H54 (cell line): ENCODE results near the gene PTPRCAP.

Experiments
- DNase-seq: peaks from one replicate; pipeline ENCODE4 v3.0.0; 2011; ENCODE audit warnings: low spot score, mixed read lengths; ENCODE audit not compliant: insufficient read length
- FAIRE-seq: peaks from 3 replicates; lab custom pipeline; 2011; peaks lifted over from hg19 to GRCh38; lab: Jason Lieb, UNC
- POLR2A ChIP-seq: IDR thresholded peaks from 2 replicates; pipeline ENCODE4 v1.6.1; 2011; ENCODE audit warnings: low read depth, mild to moderate bottlenecking, low read length

PTPRCAP gene

DNA sequence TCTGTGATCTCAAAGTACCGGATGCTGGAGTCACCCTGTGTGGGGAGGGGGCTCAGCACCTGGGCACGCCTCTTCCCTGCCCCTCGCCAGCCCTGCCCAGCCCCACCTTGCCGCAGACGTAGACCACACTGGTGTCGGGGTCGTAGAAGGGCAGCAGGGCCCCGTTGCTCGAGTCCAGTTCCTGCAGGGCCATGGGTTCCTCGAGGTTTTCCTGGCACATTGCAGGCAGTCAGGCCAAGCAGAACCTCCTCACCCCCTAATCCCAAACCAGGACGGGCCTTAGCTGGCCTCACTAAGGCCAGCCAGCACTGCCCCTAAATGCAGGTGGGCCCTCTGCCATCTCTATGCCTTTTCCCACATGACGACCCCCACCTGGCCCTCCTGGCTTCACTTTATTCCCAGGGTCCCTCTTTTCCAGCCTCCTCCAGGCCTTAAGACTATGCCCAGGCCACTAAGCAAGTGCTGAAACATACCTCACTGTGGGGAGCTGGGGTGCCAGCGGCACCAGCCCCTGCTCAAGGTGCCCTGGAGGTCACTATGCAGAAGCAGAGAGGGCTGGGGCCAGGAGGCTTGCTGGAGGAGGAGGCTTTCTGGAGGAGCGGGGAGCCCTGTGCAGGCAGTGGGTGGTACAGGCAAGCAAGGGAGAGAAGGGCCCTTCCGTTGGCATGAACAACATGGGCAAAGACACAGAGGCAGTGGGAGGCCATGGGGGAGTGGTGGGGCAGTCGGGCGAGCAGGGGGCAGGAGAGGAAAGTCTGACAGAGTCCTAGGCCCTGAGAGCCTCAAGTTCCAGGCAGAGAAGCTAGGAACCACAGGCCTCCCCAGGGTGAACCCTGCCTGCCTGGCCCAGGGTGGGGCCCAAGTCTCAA lies 3.0 kb upstream of the PTPRCAP start:
- DNase-seq (no peak), FAIRE-seq (no peak)
- TF ChIP-seq POLR2A = no peak

DNA sequence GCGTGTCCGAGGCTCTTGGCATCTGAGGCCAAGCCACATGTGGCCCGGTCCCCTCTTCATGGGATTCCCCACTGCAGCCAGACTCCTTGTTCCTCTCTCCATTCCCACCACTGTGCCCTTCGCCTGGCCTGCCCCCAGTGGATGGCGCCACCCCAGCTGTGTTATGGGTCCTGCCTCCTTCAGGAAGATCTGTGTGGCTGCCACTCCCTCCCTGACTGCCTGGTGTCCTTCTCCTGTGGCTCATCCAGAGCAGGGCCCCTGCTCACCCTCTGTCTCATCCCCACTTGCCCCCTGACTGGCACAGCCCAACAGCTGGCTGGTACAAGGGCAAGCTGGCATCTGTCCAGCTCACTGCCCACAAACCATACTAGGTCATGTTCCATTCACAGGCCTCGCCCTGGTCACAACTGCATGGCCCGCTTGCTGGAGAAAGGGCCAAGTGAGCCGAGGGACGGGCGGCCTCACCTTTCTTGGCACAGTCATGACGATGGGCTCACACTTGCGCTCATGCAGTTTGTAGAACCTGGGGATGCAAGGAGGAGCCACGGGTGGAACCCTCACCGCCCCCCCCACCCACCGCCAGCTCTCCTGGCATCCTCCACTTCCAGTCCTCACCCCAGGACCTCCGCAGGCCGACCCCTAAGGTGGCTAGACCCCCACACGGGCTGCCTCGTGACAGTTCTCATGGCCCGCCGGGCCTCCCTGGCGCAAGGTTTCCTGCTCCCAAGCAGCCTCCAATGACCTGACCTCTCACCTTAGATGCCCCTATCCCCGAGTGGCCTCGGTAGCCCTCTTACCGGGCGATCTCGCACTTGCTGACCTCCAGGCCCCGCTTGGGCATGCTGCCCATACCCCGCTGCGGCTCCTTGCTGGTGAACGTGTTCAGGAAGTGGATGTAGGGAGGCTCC lies 2.1 kb upstream of the PTPRCAP start:
- peak; percentile 74 for DNase-seq

DNA sequence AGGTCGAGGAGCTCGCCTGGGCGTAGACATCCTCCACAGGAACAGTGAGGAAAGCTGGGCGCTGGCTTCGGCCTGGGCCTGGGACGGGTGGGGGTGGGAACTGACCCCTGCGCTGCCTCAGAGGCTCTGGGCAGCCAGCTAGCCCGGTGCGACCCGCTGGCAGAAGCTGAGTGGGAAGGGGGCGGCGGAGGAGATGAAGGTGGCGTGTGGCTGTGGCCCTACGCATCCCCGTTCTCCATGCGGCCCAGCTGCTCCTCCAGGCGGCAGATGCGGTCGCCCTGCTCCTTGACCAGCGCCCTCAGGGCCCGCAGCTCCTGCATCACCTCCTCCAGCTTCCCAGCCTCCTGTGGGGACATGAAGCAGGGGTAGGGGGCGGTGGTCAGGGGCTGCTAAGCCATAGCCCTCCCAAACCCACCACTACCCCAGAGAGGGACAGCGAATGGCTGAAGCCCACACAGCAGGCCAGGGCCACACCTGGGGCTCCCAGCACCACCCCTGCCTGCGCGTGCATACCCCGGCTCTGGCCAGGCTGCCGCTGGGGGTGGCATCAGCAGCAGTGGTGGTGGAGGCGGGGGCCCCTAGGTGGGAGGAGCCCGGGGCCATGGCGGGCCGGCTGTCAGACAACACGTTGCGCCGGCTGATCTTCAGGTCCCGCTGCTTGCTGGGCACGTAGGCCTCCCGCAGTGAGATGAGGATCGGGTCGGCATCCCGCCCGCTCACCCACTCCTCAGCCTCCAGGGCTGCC lies 848 bp upstream of the PTPRCAP start:
- no peak for TF ChIP-seq POLR2A
- no peak for DNase-seq
- no peak for FAIRE-seq

More for the DNA sequence above, 2.1 kb upstream of the PTPRCAP start:
- FAIRE-seq = no peak
- TF ChIP-seq POLR2A = no peak

DNA sequence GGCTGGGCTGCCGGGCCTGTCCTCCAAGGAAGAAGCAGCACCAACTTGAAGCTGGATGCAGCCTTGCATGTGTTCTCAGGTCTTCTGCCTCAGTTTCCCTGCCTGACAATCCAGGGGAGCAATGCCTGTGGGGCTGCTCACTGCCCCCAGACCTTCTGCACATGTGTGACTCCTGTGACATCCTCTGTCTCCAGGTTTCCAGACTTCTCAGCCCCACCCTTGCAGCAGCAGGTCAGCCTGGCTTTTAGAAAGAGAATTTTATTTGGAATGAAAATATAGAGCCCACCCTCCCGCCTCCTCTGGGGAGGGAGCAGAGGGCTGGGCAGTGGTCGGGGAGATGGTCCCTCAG lies 301 bp upstream of the PTPRCAP start:
- FAIRE-seq (no peak), DNase-seq (no peak)
- TF ChIP-seq POLR2A = no peak

DNA sequence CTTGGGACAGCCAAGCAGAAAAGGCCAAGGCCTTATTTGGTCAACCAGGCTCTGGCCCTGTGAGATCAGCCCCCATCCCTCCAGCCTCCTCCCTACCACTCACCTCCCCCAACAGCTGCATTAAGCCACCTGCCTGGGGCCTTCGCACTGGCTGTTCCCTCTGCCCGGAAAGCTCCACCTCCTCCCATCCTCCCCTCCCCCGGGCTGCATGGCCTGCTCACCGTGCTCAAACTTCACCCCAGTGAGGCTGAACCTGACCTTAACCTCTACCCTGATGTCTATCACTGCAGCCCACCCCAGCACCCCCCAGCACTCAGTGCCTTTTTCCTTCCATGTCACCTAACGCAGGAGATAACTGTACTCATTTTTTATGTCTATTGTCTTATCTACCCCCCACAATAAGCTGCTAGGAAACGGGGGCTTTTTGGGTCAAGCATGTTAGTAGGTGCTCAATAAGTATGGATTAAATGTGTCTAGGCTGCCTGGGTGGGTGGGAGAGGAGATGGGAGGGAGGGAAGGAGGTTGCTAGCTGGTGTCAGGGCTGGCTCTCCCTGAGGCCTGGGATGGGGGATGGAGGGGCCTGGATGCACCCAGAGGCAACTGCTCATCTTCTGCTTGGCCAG lies 912 bp downstream of the PTPRCAP start:
- FAIRE-seq (no peak), DNase-seq (no peak)
- no peak for TF ChIP-seq POLR2A

DNA sequence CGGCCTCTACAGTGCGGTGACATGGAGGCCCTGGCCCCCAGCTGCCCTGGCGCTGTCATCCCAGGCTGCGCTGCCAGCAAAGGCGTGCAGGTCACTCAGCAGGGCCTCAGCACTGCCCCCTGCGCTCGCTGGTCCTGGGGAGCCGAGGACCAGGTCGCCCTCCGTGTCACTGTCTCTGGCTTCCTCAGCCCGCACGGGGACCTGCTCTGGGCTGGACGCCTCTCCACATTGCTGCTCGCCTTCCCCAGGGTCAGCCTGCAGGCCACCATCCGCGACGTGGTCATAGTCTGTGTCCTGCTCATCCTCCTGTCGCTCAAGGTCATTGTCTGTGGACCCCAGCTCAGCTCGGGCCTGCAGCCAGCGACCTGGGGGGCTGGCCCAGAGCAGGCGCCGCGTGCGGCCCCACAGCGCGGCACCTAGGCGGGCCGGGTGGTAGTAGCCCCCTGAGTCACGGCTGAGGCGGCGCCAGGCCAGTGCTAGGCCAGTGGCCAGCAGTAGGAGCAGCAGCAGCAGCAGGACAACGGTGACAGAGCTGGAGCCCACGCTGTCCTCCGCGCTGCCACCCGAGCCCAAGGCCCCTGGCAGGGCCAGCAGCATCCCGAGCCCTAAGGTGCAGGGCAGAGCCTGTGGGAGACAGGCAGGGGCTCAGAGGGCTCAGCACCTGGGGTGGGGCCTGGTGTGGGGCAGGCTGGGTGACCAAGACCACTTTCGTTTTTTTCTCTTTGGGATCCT lies 1.6 kb downstream of the PTPRCAP start:
- FAIRE-seq = no peak
- DNase-seq = no peak
- TF ChIP-seq POLR2A = peak; percentile 4; the same call in 1 of the 2 replicates

GRCh38 chr11:67435031-67435726 lies 2.3 kb downstream of the PTPRCAP start:
- 0 out of 2 replicates have a peak, but pooled peaks have one; percentile 4 for TF ChIP-seq POLR2A
- DNase-seq (no peak), FAIRE-seq (no peak)

- no peak for TF ChIP-seq POLR2A
- FAIRE-seq = no peak
- DNase-seq = no peak
Observed at GRCh38 chr11:67434395-67434881, 3.0 kb downstream of the PTPRCAP start.

GRCh38 chr11:67433536-67434394 lies 3.7 kb downstream of the PTPRCAP start:
- DNase-seq (no peak), FAIRE-seq (no peak)
- no peak for TF ChIP-seq POLR2A

DNA sequence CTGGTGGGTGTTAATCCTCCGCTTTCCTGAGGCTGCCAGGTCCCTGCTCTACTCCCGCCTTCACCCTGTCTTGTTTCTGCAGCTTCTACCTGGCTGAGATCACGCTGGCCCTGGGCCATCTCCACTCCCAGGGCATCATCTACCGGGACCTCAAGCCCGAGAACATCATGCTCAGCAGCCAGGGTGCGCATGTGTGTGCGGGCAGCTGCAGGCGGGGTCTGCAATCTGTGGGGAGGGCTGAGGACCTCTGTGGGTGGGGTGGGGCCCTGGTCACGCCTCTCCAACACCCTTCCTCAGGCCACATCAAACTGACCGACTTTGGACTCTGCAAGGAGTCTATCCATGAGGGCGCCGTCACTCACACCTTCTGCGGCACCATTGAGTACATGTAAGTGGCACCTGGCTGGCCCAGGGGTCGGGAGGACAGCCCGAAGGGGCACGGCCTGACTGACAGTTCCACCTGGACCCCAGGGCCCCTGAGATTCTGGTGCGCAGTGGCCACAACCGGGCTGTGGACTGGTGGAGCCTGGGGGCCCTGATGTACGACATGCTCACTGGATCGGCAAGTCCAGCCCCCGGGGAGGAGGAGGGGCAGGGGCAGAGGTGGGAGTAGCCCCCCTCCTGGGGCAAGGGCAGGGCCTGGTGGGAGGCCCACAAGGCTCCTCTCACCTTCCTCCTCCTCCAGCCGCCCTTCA lies 4.7 kb downstream of the PTPRCAP start:
- no peak for FAIRE-seq
- TF ChIP-seq POLR2A = no peak
- no peak for DNase-seq
